A204.1 (cell line): ENCODE measurements around the gene OSBPL2.
A peak's percentile ranks its signal among the peaks of the same experiment; 100 is the strongest.

Experiments
- FAIRE-seq: peaks from 2 replicates; lab custom pipeline; 2012; peaks lifted over from hg19 to GRCh38; lab: Jason Lieb, UNC

Gene OSBPL2

GRCh38 chr20:62285722-62286121 is 47.4 kb downstream of the OSBPL2 start:
- no peak for FAIRE-seq

DNA sequence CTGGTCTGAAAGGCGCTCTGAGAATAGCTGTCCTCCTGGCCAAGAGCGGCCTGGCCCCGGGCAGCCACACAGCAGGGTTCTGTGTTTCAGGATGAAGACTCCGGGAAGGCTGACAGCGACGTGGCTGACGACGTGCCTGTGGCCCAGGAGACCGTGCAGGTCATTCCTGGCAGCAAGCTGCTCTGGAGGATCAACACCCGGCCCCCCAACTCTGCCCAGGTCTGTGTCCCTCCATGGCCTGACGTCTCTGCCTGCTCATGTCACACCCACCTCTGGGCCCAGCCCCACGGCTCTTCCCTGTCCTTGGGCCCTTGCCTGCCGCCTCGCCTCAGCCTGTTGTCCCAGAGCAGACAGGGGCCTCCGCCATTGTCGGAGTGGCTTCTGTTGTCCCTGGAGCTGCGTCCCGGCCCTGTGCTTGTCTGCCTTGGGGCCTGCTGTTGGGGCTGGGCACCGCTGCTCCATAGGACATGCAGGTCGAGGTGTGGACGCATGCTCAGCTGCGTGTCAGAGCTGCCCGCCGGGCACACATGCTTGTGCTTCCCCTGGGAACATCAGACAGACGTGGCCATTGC is 48.3 kb downstream of the OSBPL2 start:
- FAIRE-seq: no peak

DNA sequence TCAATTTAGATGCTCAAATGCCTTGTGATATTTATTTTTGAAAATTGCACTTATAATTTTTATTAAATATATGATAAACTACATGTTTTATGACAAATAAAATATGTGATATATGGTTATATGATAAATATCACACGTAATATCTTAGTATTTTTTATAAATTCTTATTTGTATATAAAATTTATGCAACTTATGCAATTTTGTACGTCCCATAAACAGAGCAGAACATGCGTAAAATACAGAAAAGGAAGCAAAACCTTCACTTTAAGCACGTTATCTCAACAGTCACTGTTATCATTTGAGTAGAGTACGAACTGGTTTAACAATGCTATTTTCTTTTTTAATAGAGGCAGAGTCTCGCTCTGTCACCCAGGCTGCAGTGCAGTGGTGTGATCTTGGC is 48.8 kb downstream of the OSBPL2 start:
- peak; percentile 68 for FAIRE-seq

GRCh38 chr20:62287759-62288534 is 49.6 kb downstream of the OSBPL2 start:
- no peak for FAIRE-seq

DNA sequence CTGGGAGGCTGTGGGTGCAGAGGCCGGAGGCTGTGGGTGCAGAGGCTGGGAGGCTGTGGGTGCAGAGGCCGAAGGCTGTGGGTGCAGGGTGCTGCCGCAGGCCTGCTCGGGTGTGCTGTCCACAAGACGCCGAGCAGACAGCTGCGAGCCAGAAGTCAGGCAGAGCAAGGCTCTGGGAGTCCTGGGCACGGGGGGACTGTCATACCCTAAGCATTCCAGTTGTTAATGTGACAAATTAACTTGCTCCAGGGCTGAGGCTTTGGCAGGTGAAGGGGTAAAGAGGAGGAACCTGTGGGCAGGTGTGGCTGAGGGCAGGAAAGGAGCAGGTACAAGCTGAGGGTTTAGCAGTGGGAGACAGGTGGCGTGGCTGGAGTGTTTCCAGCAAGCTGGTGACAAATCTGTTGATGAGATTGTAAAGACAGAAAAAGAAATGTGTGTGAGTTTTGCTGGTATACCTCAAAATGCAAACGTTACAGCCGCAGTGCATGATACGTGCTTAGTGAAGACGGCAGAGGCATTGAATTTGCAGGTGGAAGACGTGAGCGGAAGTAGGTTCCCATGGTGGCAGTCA is 50.3 kb downstream of the OSBPL2 start:
- no peak for FAIRE-seq

DNA sequence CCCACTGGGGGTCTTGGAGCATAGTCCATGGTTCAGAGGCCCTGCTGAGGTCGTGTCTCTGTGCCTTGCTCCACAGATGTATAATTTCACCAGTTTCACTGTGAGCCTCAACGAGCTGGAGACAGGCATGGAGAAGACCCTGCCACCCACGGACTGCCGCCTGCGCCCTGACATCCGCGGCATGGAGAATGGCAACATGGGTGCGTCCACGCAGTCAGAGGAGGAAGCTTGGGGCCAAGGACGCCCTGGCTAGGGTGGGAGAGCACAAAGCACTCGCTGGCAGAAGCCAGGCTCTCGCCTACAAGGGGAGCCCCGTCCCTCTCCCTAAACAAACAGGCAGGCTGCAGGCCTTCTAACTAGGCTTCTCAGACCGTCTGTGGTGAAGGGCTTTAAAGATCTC is 50.8 kb downstream of the OSBPL2 start:
- FAIRE-seq: no peak

GRCh38 chr20:62289898-62290297 is 51.6 kb downstream of the OSBPL2 start:
- no peak for FAIRE-seq

DNA sequence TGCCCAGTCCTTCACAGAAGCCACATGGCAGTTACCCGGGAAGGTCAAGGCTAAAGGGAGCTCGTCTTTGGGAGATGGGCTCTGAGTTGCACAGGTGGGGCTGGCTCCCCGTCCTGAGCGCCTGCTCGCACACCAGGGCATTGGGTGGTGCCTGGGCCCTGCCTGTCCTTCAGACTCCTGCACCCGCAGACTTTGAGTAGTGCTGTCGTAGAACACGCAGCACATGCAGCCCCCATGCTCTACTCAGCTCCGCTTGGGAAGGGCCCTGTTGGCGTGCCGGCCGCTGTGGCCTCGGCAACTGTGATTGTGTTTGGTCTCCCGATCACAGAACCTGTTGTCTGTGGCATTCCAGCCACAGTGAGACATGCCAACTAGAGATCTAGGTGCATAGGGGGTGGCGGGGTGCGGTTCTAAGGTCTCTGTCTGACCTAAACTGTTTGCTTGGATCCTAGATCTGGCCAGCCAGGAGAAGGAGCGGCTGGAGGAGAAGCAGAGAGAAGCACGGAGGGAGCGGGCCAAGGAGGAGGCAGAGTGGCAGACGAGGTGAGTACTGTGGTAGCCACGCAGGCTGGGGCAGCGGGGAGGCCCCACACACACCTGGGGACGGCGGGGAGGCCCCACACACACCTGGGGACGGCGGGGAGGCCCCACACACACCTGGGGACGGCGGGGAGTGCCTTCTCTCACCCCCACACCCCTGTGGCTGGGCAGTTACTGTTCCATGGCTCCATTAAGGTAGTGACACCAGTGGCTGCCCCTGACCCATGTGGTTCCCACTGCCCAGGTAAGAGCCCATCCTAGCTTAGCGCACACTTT is 53.1 kb downstream of the OSBPL2 start:
- no peak for FAIRE-seq

- FAIRE-seq: no peak
These were observed 53.8 kb downstream of the OSBPL2 start for GRCh38 chr20:62292108-62292507.

GRCh38 chr20:62293111-62293784 is 54.9 kb downstream of the OSBPL2 start:
- no peak for FAIRE-seq

DNA sequence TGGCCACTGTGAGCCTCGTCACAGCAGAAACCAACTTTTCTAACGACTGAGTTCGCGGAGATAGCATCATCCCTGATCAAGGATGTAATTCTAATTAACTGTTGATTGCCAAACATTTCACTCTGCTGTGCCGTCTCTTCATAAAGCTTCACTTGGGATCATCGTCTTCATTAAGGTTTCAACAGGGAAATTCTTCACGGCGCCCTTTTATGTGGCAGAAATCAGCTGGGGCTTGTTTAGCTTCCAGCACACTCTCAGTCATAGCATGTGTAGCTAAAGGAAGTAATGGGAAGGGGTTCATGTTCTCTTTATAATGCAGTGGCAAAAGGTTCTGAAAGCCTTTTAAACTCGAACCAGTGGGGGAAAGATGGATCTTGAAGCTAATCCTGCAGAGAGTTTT is 55.6 kb downstream of the OSBPL2 start:
- FAIRE-seq: no peak

- no peak for FAIRE-seq
These were observed 56.2 kb downstream of the OSBPL2 start for GRCh38 chr20:62294516-62294915.

- no peak for FAIRE-seq
These were observed 58.6 kb downstream of the OSBPL2 start for GRCh38 chr20:62296724-62297448.

GRCh38 chr20:62297449-62298227 is 59.3 kb downstream of the OSBPL2 start:
- no peak for FAIRE-seq

GRCh38 chr20:62298577-62299249 is 60.4 kb downstream of the OSBPL2 start:
- FAIRE-seq: no peak

- no peak for FAIRE-seq
These were observed 61.4 kb downstream of the OSBPL2 start for GRCh38 chr20:62299666-62300236.

GRCh38 chr20:62300319-62300718 is 62.0 kb downstream of the OSBPL2 start:
- FAIRE-seq: no peak

GRCh38 chr20:62301111-62301668 is 62.9 kb downstream of the OSBPL2 start:
- FAIRE-seq: no peak

GRCh38 chr20:62301773-62302340 is 63.5 kb downstream of the OSBPL2 start:
- no peak for FAIRE-seq
